GM21360 (cell line): ENCODE measurements around the gene RNF213.
"Not testable (repeated sequence)": the region's sequence is repeated elsewhere in the genome, so short reads cannot be mapped to it uniquely, and the experiment has no call there.

ENCODE experiments used
- ATAC-seq: cut with Tn5 transposase; IDR thresholded peaks from one replicate; pipeline ENCODE4 v1.9.1; 2021; ENCODE audit warnings: mild to moderate bottlenecking, moderate library complexity; ENCODE audit not compliant: unreplicated experiment

RNF213 gene

GRCh38 chr17:80267391-80267790 lies 6.7 kb downstream of the RNF213 start:
- no peak for ATAC-seq

GRCh38 chr17:80268427-80268826 lies 7.8 kb downstream of the RNF213 start:
- ATAC-seq = no peak

GRCh38 chr17:80269405-80269807 lies 8.8 kb downstream of the RNF213 start:
- no peak for ATAC-seq

- no peak for ATAC-seq
These were observed 9.5 kb downstream of the RNF213 start for GRCh38 chr17:80270104-80270503.

GRCh38 chr17:80270836-80271235 lies 10.2 kb downstream of the RNF213 start:
- ATAC-seq = no peak

- ATAC-seq = no peak
These were observed 11.7 kb downstream of the RNF213 start for GRCh38 chr17:80272366-80272765.

GRCh38 chr17:80274331-80274730 lies 13.7 kb downstream of the RNF213 start:
- no peak for ATAC-seq

GRCh38 chr17:80274871-80275449 lies 14.3 kb downstream of the RNF213 start:
- no peak for ATAC-seq

GRCh38 chr17:80275857-80276256 lies 15.2 kb downstream of the RNF213 start:
- not testable (repeated sequence) for ATAC-seq

- no peak for ATAC-seq
These were observed 17.4 kb downstream of the RNF213 start for GRCh38 chr17:80277751-80278671.

- no peak for ATAC-seq
These were observed 19.2 kb downstream of the RNF213 start for GRCh38 chr17:80279895-80280294.

GRCh38 chr17:80281516-80281915 lies 20.9 kb downstream of the RNF213 start:
- ATAC-seq = no peak

- no peak for ATAC-seq
These were observed 22.6 kb downstream of the RNF213 start for GRCh38 chr17:80283116-80283852.

GRCh38 chr17:80284631-80285030 lies 24.0 kb downstream of the RNF213 start:
- ATAC-seq = no peak

GRCh38 chr17:80285237-80285920 lies 24.7 kb downstream of the RNF213 start:
- ATAC-seq = no peak

GRCh38 chr17:80286638-80286960 lies 25.9 kb downstream of the RNF213 start:
- no peak for ATAC-seq

GRCh38 chr17:80287038-80287437 lies 26.4 kb downstream of the RNF213 start:
- no peak for ATAC-seq

- no peak for ATAC-seq
These were observed 27.3 kb downstream of the RNF213 start for GRCh38 chr17:80287806-80288567.

- ATAC-seq = no peak
These were observed 29.0 kb downstream of the RNF213 start for GRCh38 chr17:80289616-80290015.

GRCh38 chr17:80290156-80290555 lies 29.5 kb downstream of the RNF213 start:
- ATAC-seq = no peak
